Measurements from ENCODE around the gene COPS3. TPM values are rescaled to one million over a fixed set of nuclear protein-coding genes. Genes with fewer than 3 reads are reported as not detected.

Gene COPS3
- total RNA-seq (2021) (157 and 171 TPM in 2 replicates), Bru-seq, nascent RNA (percentile 89 among the genes with signal in this experiment), BruChase-seq, experiment 1, labeled RNA remaining after a 2-hour chase (percentile 79 among the genes with signal in this experiment), BruChase-seq, experiment 2, labeled RNA remaining after a 6-hour chase (percentile 90 among the genes with signal in this experiment)
- long read RNA-seq, transcript COPS3-201 (12 exons, 1,641 nt), result major isoform, 266 of 365 reads
- long read RNA-seq, partial matches to known transcripts, result 9 of 365 reads
- long read RNA-seq, other reads (novel, unspliced or antisense), result 86 of 365 reads

DNA sequence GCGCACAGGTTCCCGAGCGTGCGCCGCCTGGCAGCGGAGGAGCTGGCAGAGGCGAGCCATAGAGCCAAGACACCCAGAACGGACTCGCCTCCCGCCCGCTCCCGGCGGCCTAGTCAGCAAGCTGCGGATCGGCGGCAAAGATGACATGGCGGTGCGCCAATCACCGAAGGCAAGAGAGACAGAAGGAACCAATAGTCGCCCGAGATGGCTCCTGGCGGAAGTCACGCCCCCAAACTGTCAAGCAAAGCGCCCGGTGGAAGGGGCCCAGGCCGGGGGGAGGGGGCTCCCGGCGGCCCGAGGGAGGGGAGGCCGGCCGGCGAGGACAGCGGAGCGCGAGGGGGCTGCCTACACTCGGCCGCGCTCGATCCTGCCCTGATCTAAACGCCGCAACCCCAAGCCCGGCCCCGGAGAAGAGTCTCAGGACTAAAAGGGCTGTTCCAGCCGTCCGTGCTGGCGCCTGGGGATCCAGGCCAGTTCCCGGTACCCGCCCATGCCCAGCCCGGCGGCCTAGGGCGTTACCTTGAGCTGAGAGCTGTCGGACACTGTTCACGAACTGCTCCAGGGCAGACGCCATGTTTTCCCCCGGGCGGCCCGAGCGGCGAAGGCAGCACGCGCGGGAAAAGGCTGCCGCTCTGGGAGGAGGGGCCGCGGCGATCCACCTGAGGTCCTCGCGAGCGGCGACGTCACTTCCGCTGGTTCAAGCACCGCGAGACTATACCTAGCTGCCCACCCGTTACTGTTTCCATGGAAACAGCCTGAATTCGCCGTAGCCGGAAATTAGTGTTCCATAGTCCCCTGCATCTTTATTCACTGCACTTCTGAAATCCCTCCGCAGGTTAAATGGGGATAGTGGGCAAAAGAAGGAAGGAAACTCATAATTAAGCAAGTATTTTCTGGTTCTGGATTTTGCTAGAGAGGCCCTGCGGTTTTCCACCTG lies at the start of gene COPS3:
Gene COPS3 (minus strand): TSS at position 634 of the 937 bp plus-strand sequence. CDS start 60 bp downstream, at position 574.
- intact Hi-C loops (cut with micrococcal nuclease; ENCODE audit: unreplicated experiment), result no loop called here
- peak; percentile 99 for DNase-seq (ENCODE audit: low spot score)
- BruUV-seq (replicated peaks), result no TSS peak

DNA sequence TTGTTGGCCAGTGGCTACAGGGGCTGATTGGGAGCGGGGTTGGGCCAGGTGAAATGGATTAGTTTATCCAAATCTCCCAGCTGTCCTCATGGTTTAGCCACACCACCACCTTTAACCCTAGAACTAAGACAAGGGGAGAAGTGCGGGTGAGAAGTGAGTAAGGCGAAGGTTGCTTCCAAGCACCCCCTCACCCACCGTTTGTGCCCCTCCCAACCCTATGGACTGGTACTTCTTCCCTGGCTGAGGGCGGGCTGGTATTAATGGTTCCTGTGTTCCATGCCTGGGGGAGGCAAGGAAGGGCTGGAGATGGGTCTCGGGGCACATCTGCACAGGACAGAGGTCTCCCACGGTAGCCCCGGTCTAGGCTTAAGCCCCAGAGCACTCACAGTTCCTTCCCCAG lies 47.2 kb upstream of the COPS3 start:
- no peaks in the 10 kb centered on the region for H3K36me3 ChIP-seq (ENCODE audit: insufficient read depth, low read length, poor library complexity, severe bottlenecking)
- POLR2A ChIA-PET (ENCODE audit: low non-redundant PET), result no interaction called here
- no peaks in the 10 kb centered on the region for H3K4me1 ChIP-seq (ENCODE audit: insufficient read depth, low read length, poor library complexity, severe bottlenecking)
- intact Hi-C loops (cut with micrococcal nuclease; ENCODE audit: unreplicated experiment), result no loop called here
- no peak for TF ChIP-seq EZH2 (IDR thresholded peaks at IDR 0.05; ENCODE audit: borderline replicate concordance, low read depth, low read length, poor library complexity, severe bottlenecking)
- TF ChIP-seq, protein P1, sequence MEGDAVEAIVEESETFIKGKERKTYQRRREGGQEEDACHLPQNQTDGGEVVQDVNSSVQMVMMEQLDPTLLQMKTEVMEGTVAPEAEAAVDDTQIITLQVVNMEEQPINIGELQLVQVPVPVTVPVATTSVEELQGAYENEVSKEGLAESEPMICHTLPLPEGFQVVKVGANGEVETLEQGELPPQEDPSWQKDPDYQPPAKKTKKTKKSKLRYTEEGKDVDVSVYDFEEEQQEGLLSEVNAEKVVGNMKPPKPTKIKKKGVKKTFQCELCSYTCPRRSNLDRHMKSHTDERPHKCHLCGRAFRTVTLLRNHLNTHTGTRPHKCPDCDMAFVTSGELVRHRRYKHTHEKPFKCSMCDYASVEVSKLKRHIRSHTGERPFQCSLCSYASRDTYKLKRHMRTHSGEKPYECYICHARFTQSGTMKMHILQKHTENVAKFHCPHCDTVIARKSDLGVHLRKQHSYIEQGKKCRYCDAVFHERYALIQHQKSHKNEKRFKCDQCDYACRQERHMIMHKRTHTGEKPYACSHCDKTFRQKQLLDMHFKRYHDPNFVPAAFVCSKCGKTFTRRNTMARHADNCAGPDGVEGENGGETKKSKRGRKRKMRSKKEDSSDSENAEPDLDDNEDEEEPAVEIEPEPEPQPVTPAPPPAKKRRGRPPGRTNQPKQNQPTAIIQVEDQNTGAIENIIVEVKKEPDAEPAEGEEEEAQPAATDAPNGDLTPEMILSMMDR (conservative IDR thresholded peaks at IDR 0.05; ENCODE audit: low read depth, low read length), result no peak
- DNase-seq (ENCODE audit: low spot score), result no peak
- CTCF ChIA-PET, result no interaction called here
- H3K27me3 ChIP-seq (replicated peaks; ENCODE audit: insufficient read depth, low read depth, low read length, poor library complexity), result no peaks in the 10 kb centered on the region
- BruUV-seq (replicated peaks), result no TSS peak
- no peak overlapping the region for H3K4me3 ChIP-seq (ENCODE audit: low read depth, low read length, poor library complexity, severe bottlenecking)
- no peaks in the 10 kb centered on the region for H3K9me3 ChIP-seq (ENCODE audit: low read depth, low read length, poor library complexity, severe bottlenecking)
- H3K27ac ChIP-seq (ENCODE audit: low read depth, low read length, poor library complexity, severe bottlenecking), result no peak overlapping the region

More for the DNA sequence above, at the start of gene COPS3:
- H3K9me3 ChIP-seq (ENCODE audit: low read depth, low read length, poor library complexity, severe bottlenecking), result no peaks in the 10 kb centered on the region
- ChIA-PET POLR2A (ENCODE audit: low non-redundant PET) (interaction anchor here (0.6 to 0.8 kb wide), 2 partner anchors 14 to 17 kb away, joined by 4 to 10 read pairs; no protein-coding TSS in a partner anchor), CTCF (interaction anchor here (0.6 kb wide), 1 partner anchor 10 kb away, joined by 3 read pairs; no protein-coding TSS in a partner anchor)
- H3K27ac ChIP-seq (ENCODE audit: low read depth, low read length, poor library complexity, severe bottlenecking), result peak within 1 kb of the TSS; percentile 99
- peak within 1 kb of the TSS; percentile 80 for H3K4me3 ChIP-seq (ENCODE audit: low read depth, low read length, poor library complexity, severe bottlenecking)
- TF ChIP-seq, protein P1 (conservative IDR thresholded peaks at IDR 0.05; ENCODE audit: low read depth, low read length), result no peak
- TF ChIP-seq EZH2 (IDR thresholded peaks at IDR 0.05; ENCODE audit: borderline replicate concordance, low read depth, low read length, poor library complexity, severe bottlenecking), result no peak
- H3K36me3 ChIP-seq (ENCODE audit: insufficient read depth, low read length, poor library complexity, severe bottlenecking), result peaks cover 5% of the 10 kb centered on the region
- H3K4me1 ChIP-seq (ENCODE audit: insufficient read depth, low read length, poor library complexity, severe bottlenecking), result peaks cover 8% of the 10 kb centered on the region
- no peaks in the 10 kb centered on the region for H3K27me3 ChIP-seq (replicated peaks; ENCODE audit: insufficient read depth, low read depth, low read length, poor library complexity)

GRCh38 chr17:17326275-17326875 lies 45.3 kb upstream of the COPS3 start:
- H3K4me3 ChIP-seq (ENCODE audit: low read depth, low read length, poor library complexity, severe bottlenecking), result no peak overlapping the region
- no peaks in the 10 kb centered on the region for H3K9me3 ChIP-seq (ENCODE audit: low read depth, low read length, poor library complexity, severe bottlenecking)
- no peak overlapping the region for H3K27ac ChIP-seq (ENCODE audit: low read depth, low read length, poor library complexity, severe bottlenecking)
- no peaks in the 10 kb centered on the region for H3K27me3 ChIP-seq (replicated peaks; ENCODE audit: insufficient read depth, low read depth, low read length, poor library complexity)
- BruUV-seq (replicated peaks), result no TSS peak
- no peaks in the 10 kb centered on the region for H3K4me1 ChIP-seq (ENCODE audit: insufficient read depth, low read length, poor library complexity, severe bottlenecking)
- POLR2A ChIA-PET (ENCODE audit: low non-redundant PET), result no interaction called here
- H3K36me3 ChIP-seq (ENCODE audit: insufficient read depth, low read length, poor library complexity, severe bottlenecking), result no peaks in the 10 kb centered on the region
- intact Hi-C loops (cut with micrococcal nuclease; ENCODE audit: unreplicated experiment), result no loop called here
- TF ChIP-seq, protein P1 (conservative IDR thresholded peaks at IDR 0.05; ENCODE audit: low read depth, low read length), result no peak
- TF ChIP-seq EZH2 (IDR thresholded peaks at IDR 0.05; ENCODE audit: borderline replicate concordance, low read depth, low read length, poor library complexity, severe bottlenecking), result no peak
- CTCF ChIA-PET, result no interaction called here
- no peak for DNase-seq (ENCODE audit: low spot score)
